ENCODE data around the gene FKBP6.
A peak's percentile ranks its signal among the peaks of the same experiment; 100 is the strongest.
"Not testable (repeated sequence)": the region's sequence is repeated elsewhere in the genome, so short reads cannot be mapped to it uniquely, and the experiment has no call there.

FKBP6 gene

GRCh38 chr7:73327922-73328321 is at the start of gene FKBP6, which contains the start of gene TRIM50:
Gene FKBP6 (plus strand): TSS chr7:73328161. CDS start chr7:73328429, 268 bp downstream.
Gene TRIM50 (minus strand): TSS chr7:73328082. CDS start chr7:73324787, 3,295 bp downstream.
- DNase-seq (ENCODE audit: low read depth, low spot score); H3K27ac ChIP-seq: not testable (repeated sequence)

- not testable (repeated sequence) for H3K27ac ChIP-seq; DNase-seq (ENCODE audit: low read depth, low spot score)
Observed at GRCh38 chr7:73297235-73297634, 30.7 kb upstream of the FKBP6 start.

- H3K27ac ChIP-seq; DNase-seq (ENCODE audit: low read depth, low spot score): not testable (repeated sequence)
Observed at GRCh38 chr7:73297706-73298105, 30.3 kb upstream of the FKBP6 start.

- H3K27ac ChIP-seq; DNase-seq (ENCODE audit: low read depth, low spot score): not testable (repeated sequence)
Observed at GRCh38 chr7:73299812-73300211, 28.1 kb upstream of the FKBP6 start.

- DNase-seq (ENCODE audit: low read depth, low spot score); H3K27ac ChIP-seq: not testable (repeated sequence)
Observed at GRCh38 chr7:73301108-73301507, 26.9 kb upstream of the FKBP6 start.

- not testable (repeated sequence) for H3K27ac ChIP-seq; DNase-seq (ENCODE audit: low read depth, low spot score)
Observed at GRCh38 chr7:73302846-73303245, 25.1 kb upstream of the FKBP6 start.

GRCh38 chr7:73303546-73303945 is 24.4 kb upstream of the FKBP6 start:
- H3K27ac ChIP-seq = no peak overlapping the region
- DNase-seq (ENCODE audit: low read depth, low spot score) = no peak

- no peak for DNase-seq (ENCODE audit: low read depth, low spot score)
- no peak overlapping the region for H3K27ac ChIP-seq
Observed at GRCh38 chr7:73304071-73304470, 23.9 kb upstream of the FKBP6 start.

GRCh38 chr7:73304612-73305387 is 23.2 kb upstream of the FKBP6 start:
- not testable (repeated sequence) for H3K27ac ChIP-seq; DNase-seq (ENCODE audit: low read depth, low spot score)

- H3K27ac ChIP-seq = no peak overlapping the region
- no peak for DNase-seq (ENCODE audit: low read depth, low spot score)
Observed at GRCh38 chr7:73307436-73307835, 20.5 kb upstream of the FKBP6 start.

GRCh38 chr7:73308074-73308664 is 19.8 kb upstream of the FKBP6 start:
- peak overlapping the region; percentile 26 for H3K27ac ChIP-seq
- DNase-seq (ENCODE audit: low read depth, low spot score) = no peak

GRCh38 chr7:73308665-73309214 is 19.2 kb upstream of the FKBP6 start, which contains the start of gene NSUN5:
Gene NSUN5 (minus strand): TSS chr7:73308826. CDS start chr7:73308790, 36 bp downstream.
- no peak for DNase-seq (ENCODE audit: low read depth, low spot score)
- H3K27ac ChIP-seq = peak within 1 kb of the TSS; percentile 26

GRCh38 chr7:73311421-73311820 is 16.5 kb upstream of the FKBP6 start:
- not testable (repeated sequence) for DNase-seq (ENCODE audit: low read depth, low spot score); H3K27ac ChIP-seq

- H3K27ac ChIP-seq = no peak overlapping the region
- DNase-seq (ENCODE audit: low read depth, low spot score) = no peak
Observed at GRCh38 chr7:73312831-73313520, 15.0 kb upstream of the FKBP6 start.

GRCh38 chr7:73313521-73313906 is 14.4 kb upstream of the FKBP6 start:
- no peak for DNase-seq (ENCODE audit: low read depth, low spot score)
- no peak overlapping the region for H3K27ac ChIP-seq

- H3K27ac ChIP-seq = no peak overlapping the region
- no peak for DNase-seq (ENCODE audit: low read depth, low spot score)
Observed at GRCh38 chr7:73314271-73314670, 13.7 kb upstream of the FKBP6 start.

- no peak for DNase-seq (ENCODE audit: low read depth, low spot score)
- H3K27ac ChIP-seq = no peak overlapping the region
Observed at GRCh38 chr7:73316521-73316920, 11.4 kb upstream of the FKBP6 start.

GRCh38 chr7:73318656-73319204 is 9.2 kb upstream of the FKBP6 start:
- not testable (repeated sequence) for H3K27ac ChIP-seq; DNase-seq (ENCODE audit: low read depth, low spot score)

- H3K27ac ChIP-seq; DNase-seq (ENCODE audit: low read depth, low spot score): not testable (repeated sequence)
Observed at GRCh38 chr7:73319541-73319940, 8.4 kb upstream of the FKBP6 start.

- not testable (repeated sequence) for DNase-seq (ENCODE audit: low read depth, low spot score); H3K27ac ChIP-seq
Observed at GRCh38 chr7:73320009-73320408, 8.0 kb upstream of the FKBP6 start.
